ENCODE data around the gene PIPOX. TPM values are rescaled to one million over a fixed set of nuclear protein-coding genes. Genes with fewer than 3 reads are reported as not detected.
A peak's percentile ranks its signal among the peaks of the same experiment; 100 is the strongest.

PIPOX gene
- total and polyA plus RNA-seq, 2 of the 8 experiments (the other 6 are each of a cell fraction or from before 2014, with no cell fraction given) = 57.2 to 99.6 TPM

DNA sequence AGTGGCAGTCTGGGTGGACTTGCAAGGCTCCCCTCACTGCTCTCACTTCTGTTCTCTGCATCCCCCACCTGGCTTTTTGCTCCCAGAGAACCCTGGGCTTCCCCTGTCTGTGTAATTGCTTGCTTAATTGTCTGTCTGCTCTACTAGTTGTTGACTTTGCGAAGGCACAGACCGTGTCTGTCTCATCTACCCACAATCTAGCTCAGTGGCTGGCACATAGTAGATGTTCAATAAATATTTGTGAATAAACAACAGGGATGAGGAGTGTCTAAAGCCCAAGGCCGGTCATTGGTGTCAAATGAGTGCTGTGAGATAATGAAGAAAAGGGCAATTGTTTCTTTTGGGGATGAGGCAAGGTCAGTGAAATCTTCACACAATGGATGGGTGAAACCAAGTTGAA lies 34.4 kb upstream of the PIPOX start:
- Histone ChIP-seq H3K79me2 (ENCODE audit: control insufficient read depth in 1 of 2, insufficient read depth in 2 of 2, low read length in 2 of 2) (no peaks in the 10 kb centered on the region), H4K91ac (replicated peaks; ENCODE audit: insufficient read length, low read length) (no peak overlapping the region), H2AFZ (ENCODE audit: low read length) (no peak overlapping the region), H3K18ac (ENCODE audit: extremely low read depth, low read length) (0 out of 2 replicates have a peak overlapping the region, but pooled peaks have one; percentile 56), H3K56ac (replicated peaks; ENCODE audit: insufficient read length, low read depth, low read length) (no peak overlapping the region), H3K4me2 (ENCODE audit: insufficient read depth in 1 of 2, low read depth in 2 of 2, low read length in 2 of 2) (no peak overlapping the region), H3K79me1 (ENCODE audit: low read depth, low read length) (no peaks in the 10 kb centered on the region), H4K5ac (ENCODE audit: insufficient read length, low read depth, low read length) (no peak overlapping the region), H3K9ac (replicated peaks in 1 of 4; ENCODE audit: extremely low read depth in 1 of 4, low read depth in 3 of 4, low read length in 3 of 4) (no peak overlapping the region), H3K4me1 (replicated peaks in 1 of 4; ENCODE audit: control insufficient read depth in 3 of 4, insufficient read depth in 4 of 4, low read length in 3 of 4) (peaks cover 19 to 42% (median 24%) of the 10 kb centered on the region in 4 experiments), H3K27ac (ENCODE audit: low read depth, low read length) (no peak overlapping the region), H2BK5ac (ENCODE audit: low read depth, low read length) (no peak overlapping the region), H2BK20ac (ENCODE audit: low read length) (0 out of 2 replicates have a peak overlapping the region, but pooled peaks have one; percentile 76), H2AK5ac (ENCODE audit: low read depth, low read length) (no peak overlapping the region), H3K4ac (replicated peaks; ENCODE audit: insufficient read length, low read depth, low read length) (no peak overlapping the region), H4K20me1 (replicated peaks in 1 of 2; ENCODE audit: control insufficient read depth in 1 of 2, insufficient read depth in 2 of 2, low read length in 2 of 2) (no peaks in the 10 kb centered on the region), H3K14ac (ENCODE audit: insufficient read length) (no peak overlapping the region), H3K23ac (ENCODE audit: insufficient read length) (no peak overlapping the region), H3K23me2 (ENCODE audit: low read depth, low read length) (peaks cover 2% of the 10 kb centered on the region; the same call in 1 of the 2 replicates), H2BK12ac (ENCODE audit: low read depth, low read length) (peak overlapping the region; percentile 88; the same call in 1 of the 2 replicates), H3K36me3 (ENCODE audit: control insufficient read depth in 2 of 4, insufficient read depth in 4 of 4, low read length in 3 of 4) (no peaks in the 10 kb centered on the region), H3K4me3 (ENCODE audit: extremely low read depth in 1 of 4, insufficient read depth in 2 of 4, low read depth in 3 of 4, low read length in 4 of 4) (no peak overlapping the region), H4K8ac (ENCODE audit: extremely low read depth, insufficient read depth, low read length) (no peak overlapping the region), H3K27me3 (replicated peaks in 1 of 4; ENCODE audit: control insufficient read depth in 3 of 4, extremely low read depth in 1 of 4, insufficient read depth in 3 of 4, low read length in 3 of 4) (peaks cover 6 to 25% (median 20%) of the 10 kb centered on the region in 4 experiments; a peak in 6 of 7 replicates), H2BK15ac (ENCODE audit: low read length) (no peak overlapping the region), H3K9me3 (ENCODE audit: insufficient read depth in 2 of 2, low read depth in 1 of 2, low read length in 1 of 2) (no peaks in the 10 kb centered on the region), H2BK120ac (replicated peaks; ENCODE audit: low read depth, low read length) (peak overlapping the region; percentile 30)
- WGBS, 2 experiments (ENCODE audit: extremely low coverage in 1 of 2, insufficient coverage in 1 of 2, insufficient read length in 1 of 2, insufficient replicate concordance in 2 of 2, low coverage in 1 of 2, low lambda C conversion rate in 2 of 2, missing lambda C conversion rate in 1 of 2) = 84% methylated on average over 3 of the region's 3 CpGs; no CpG with 5 or more reads in 1 of the 2 experiments
- POLR2A ChIA-PET (ENCODE audit: partially characterized antibody) = interaction anchor here (0.7 to 3.3 kb wide), 4 partner anchors 9 to 39 kb away, joined by 3 to 31 read pairs (median 6); no protein-coding TSS in a partner anchor
- no peak for FAIRE-seq
- CTCF ChIA-PET (ENCODE audit: partially characterized antibody) = interaction anchor here (1.0 to 17.9 kb wide), 12 partner anchors 11 to 136 kb away, joined by 3 to 239 read pairs (median 6); no protein-coding TSS in a partner anchor
- no peak for DNase-seq (ENCODE audit: low read depth in 1 of 2, low spot score in 2 of 2)
- TF ChIP-seq HDAC6 (IDR thresholded peaks at IDR 0.05; ENCODE audit: low read depth, low read length) (no peak), SIN3A (conservative IDR thresholded peaks at IDR 0.05 in 1 of 2, IDR thresholded peaks at IDR 0.05 in 1 of 2; ENCODE audit: low read depth in 1 of 2, low read length in 2 of 2) (no peak)
